B cell (primary cell): Measurements from ENCODE around the gene MDGA2.

ENCODE experiments used
- EZH2 ChIP-seq: IDR thresholded peaks from 2 replicates; pipeline ENCODE4 v1.6.1; 2012; ENCODE audit warnings: borderline replicate concordance, low read depth, mild to moderate bottlenecking, moderate library complexity, low read length; ENCODE audit not compliant: insufficient read depth, poor library complexity, severe bottlenecking
- TF ChIP-seq, protein P1 (sequence below): fragments of 200-600 bp; IDR thresholded peaks from one replicate; pipeline ENCODE4 v1.8.0; 2022; ENCODE audit warnings: antibody characterized with exemption, mild to moderate bottlenecking

- TF ChIP-seq, protein P1, sequence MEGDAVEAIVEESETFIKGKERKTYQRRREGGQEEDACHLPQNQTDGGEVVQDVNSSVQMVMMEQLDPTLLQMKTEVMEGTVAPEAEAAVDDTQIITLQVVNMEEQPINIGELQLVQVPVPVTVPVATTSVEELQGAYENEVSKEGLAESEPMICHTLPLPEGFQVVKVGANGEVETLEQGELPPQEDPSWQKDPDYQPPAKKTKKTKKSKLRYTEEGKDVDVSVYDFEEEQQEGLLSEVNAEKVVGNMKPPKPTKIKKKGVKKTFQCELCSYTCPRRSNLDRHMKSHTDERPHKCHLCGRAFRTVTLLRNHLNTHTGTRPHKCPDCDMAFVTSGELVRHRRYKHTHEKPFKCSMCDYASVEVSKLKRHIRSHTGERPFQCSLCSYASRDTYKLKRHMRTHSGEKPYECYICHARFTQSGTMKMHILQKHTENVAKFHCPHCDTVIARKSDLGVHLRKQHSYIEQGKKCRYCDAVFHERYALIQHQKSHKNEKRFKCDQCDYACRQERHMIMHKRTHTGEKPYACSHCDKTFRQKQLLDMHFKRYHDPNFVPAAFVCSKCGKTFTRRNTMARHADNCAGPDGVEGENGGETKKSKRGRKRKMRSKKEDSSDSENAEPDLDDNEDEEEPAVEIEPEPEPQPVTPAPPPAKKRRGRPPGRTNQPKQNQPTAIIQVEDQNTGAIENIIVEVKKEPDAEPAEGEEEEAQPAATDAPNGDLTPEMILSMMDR, result no peak
- no peak for TF ChIP-seq EZH2
Measured at GRCh38 chr14:47008732-47009131, 666.7 kb downstream of the MDGA2 start.
